Midbrain (tissue), 1 donor: Measurements from ENCODE around the gene DNAJC10.
"Not testable (repeated sequence)": the region's sequence is repeated elsewhere in the genome, so short reads cannot be mapped to it uniquely, and the experiment has no call there.

Source experiments
- DNase-seq: peaks from one replicate; lab custom pipeline; 2025; lab: John Stamatoyannopoulos, UW

DNAJC10 gene

DNA sequence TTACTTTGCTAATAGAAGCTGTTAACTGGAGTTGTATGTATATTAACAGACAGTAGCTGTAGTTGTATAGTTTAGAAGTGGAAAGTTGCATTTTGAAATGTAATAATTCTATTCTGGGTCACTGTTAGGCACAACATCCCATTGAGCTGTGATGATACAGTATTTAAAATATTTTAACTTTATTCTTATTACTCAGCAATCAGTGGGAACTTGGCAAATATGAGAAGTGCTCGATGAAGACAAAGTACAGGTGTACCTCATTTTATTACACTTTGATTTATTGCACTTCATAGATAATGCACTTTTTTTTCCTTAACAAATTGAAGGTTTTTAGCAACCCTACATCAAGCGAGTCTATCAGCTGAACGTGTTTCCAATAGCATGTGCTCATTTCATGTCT is 8.6 kb downstream of the DNAJC10 start:
- DNase-seq = no peak

DNA sequence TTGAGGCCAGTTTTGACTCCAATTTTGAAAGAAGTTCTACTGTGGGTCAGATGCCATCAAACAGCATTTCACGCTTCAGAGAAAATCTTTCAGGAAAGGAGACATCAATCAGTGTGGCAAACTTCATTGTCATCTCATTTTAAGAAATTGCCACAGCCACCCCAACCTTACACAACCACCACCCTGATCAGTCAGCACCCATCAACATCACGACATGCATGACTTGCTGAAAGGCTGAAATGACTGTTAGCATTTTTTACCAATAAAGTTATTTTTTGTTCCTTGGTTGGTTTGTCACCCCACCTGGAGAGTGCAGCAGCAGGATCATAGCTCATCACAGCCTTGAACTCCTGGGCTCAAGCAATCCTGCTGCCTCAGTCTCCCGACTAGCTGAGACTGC is 10.4 kb downstream of the DNAJC10 start:
- no peak for DNase-seq

DNA sequence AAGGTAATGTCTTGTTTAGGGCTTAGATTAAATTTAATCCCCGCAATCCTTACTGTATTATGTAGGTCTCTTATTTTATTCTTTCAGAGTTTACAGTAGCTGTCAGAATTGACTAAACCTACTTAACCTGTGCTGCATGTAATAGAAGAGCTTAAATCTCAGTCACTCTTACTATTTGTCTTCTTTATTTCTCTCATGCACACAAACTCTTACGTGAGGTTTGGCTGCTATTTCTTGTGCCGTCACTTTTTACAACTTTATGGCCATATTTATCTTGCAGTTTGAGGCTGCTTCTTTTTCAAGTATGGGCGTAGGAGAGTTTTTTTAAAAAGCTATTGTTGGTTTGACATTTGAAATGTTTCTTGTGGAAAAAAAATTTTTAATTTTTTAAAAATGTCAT is 12.0 kb downstream of the DNAJC10 start:
- DNase-seq = no peak

DNA sequence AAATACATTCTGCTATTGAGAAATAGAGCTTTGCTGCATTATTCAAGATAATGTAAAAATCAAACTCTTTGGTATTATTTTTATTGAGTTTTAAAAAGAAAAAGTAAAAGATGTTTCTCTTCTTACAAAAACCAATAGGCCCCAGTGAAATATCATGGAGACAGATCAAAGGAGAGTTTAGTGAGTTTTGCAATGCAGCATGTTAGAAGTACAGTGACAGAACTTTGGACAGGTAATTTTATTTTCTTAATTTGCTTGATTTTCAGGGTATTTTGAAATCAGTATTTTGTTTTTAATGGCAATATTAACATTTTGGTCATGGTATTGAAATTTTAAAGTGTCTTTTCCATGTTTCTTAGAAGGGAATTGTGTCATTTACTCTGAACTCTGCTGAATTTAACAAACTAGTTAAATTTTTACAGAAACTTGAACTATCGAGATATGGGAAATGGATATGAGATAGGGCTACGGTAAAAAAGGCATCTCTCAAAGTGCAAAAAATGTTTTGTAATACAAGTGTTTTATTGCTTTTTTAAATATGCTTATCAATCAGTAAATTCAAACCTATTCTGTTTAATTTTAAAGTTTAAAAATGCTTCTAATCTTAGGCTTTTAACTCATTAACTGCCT is 13.8 kb downstream of the DNAJC10 start:
- no peak for DNase-seq

DNA sequence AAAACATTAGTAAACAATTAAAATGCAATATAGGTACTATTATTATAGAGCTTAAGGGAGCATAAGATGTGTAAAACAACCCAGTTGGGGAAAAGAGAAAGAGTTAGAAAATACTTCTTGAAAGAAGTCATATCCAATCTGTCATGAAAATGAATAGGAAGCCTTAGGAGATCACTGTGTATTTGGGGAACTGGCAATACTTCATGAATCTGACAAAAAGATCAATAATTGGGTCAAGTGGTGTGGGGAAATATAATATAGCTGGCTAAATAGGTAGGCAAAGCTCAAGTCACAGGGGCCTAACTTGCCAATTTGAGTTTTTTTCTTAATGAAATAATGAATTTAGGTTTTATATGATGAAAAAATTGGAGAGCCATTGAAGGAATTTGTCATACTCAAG is 14.4 kb downstream of the DNAJC10 start:
- no peak for DNase-seq

DNA sequence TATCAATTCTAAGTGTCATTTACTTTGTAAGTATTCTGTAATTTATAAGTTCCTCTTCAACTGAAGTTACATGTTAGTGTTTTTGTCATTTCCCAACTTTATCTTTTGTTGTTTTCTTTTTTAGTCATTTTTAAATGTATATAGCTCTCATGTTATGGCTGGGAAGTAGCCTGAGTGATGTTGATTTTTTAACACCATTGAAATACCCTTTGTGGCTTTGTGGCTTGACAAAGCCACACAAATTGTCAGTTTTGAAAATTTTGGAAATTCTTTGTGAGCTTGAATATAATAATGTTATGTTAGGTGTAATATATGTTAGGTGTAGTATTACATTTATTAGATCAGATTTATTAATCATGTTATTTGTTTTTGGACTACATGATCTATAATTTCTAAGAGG is 16.7 kb downstream of the DNAJC10 start:
- DNase-seq = no peak

DNA sequence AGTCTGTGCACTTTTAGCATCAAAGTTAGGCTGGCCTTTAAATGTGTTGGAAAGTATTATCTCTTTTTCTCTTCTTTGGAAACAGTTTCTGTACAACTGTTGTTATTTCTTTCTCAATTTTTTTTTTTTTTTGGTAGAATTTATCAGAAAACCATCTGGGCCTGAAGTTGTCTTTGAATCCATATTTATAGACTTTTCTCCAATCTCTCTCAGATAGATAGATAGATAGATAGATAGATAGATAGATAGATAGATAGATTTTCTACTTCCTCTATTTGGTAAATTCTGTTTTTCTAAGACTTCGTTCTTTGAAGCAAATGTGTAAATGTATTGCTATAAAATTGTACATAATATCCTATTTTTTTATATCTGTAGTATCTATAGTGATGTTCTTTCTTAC is 17.5 kb downstream of the DNAJC10 start:
- DNase-seq = no peak

DNA sequence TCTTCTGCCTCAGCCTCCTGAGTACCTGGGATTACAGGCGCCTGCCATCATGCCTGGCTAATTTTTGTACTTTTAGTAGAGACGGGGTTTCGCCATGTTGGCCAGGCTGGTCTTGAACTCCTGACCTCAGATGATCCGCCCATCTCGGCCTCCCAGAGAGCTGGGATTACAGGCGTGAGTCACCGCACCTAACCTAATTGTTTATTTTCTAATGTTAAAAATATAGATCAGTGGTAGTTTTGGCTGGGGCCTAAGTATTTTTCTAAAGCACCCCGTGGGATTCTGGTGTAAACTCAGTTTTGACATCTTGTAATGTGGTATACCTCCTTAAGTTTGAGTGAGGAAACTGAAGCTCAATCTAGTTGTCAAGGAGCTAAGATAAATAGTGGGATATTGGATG is 20.8 kb downstream of the DNAJC10 start:
- not testable (repeated sequence) for DNase-seq

DNA sequence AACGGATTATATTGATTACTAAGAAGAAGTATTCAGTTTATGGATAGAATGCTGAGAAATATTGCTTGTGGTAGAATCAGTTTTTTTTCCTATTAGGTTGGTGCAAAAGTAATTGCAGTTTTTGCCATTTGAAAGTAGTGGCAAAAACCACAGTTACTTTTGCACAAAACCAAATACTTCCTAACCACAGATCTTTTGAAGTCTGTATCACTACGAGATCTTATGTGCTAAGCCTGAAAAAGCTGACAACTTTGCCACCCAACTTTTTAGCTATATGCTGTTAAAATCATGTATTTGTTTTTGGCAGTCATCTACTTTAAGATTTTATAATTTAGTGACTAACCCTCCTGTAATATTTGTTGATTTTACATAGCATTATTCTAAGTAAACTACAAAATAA is 24.6 kb downstream of the DNAJC10 start:
- DNase-seq = no peak

DNA sequence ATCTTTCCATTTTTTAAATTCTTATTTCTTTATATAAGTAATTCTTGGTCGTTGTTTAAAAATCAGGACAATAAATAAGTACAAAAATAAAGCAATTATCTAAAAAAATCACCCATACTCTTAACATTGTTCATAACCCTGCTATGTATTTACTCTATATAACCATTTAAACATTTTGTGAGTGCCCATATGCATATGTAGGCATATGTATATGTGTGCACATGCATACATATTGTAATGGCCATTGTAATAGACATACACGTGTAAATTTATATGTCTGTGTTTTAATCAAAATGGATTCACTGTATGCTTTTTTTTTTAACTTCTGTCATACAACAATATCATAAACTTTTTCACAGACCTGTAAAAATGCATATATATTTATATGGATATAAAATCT is 25.6 kb downstream of the DNAJC10 start:
- DNase-seq = no peak

DNA sequence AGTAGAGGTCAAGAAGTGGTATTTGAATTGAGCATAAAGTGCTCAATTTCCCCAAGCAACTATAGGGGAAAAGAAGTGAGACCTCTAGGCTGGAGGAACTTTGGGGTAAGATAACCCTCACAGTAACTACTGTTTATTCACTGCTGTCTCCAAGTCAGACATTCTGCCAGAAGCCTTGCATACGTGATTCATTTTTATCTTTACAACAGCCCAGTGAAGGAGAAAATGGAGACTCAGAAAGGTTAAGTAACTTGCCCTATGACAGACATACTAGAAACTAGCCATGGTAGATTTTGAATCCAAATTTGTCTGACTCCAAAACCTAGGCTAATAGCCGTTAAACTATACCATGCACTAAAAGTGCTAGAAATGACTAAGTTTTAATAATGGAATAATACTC is 28.4 kb downstream of the DNAJC10 start:
- no peak for DNase-seq

DNA sequence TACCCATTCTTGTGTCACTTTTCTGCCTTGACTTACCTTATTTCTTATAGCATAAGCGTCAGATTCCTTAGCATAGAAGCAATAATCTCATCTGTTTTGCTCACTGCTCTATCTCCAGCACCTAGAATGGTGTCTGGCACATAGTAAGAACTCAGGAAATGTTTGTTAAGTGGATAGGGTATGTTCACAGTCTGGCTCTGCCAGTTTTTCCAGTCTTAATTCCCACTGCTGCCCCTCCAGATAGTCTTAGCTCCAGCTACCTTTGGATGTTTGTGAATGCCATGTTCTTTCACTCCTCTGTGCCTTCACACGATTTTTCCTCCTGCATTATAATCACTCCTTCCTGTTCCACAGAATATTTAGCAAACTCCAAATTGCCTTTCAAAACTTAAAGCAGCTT is 29.0 kb downstream of the DNAJC10 start:
- no peak for DNase-seq

DNA sequence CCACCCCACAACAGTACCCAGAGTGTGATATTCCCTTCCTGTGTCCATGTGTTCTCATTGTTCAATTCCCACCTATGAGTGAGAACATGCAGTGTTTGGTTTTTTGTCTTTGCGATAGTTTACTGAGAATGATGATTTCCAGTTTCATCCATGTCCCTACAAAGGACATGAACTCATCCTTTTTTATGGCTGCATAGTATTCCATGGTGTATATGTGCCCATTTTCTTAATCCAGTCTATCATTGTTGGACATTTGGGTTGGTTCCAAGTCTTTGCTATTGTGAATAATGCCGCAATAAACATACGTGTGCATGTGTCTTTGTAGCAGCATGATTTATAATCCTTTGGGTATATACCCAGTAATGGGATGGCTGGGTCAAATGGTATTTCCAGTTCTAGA is 29.8 kb downstream of the DNAJC10 start:
- DNase-seq = not testable (repeated sequence)

DNA sequence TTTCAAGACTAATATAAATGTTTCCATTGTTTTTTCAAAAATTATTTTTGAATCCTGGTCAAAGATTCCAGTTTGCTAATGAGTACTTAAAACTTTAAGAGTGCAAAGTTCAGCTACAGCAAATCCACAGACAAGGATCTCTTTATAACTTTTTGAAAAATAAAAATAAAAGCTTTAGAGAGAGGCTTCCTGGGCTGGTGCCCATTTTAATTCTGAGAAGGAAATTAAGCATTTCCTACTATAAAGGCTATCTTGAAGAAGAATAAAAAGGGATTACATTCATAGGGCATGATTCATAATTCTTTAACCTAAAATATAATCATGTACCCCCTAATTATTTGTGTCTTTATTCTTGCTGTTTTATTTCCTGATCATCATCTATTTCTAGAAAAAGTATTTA is 38.2 kb downstream of the DNAJC10 start:
- no peak for DNase-seq

DNA sequence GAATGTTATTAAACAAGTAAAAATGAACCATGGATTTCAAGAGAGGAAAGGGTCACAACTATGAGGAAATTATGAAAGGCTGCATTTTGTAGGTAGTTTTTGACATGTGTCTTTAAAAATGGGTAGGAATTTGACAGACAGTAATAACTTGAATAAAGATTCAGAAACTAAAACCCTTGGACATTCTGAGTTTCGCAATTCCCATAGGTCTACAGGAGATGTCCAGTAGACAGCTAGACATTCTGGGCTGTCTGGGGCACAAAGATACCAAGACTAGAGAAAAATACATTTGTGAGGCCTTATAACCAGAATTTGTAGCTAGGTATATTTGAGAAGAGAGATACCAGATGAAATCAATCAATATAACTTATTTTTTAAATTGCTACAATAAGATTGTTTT is 42.3 kb downstream of the DNAJC10 start:
- no peak for DNase-seq

DNA sequence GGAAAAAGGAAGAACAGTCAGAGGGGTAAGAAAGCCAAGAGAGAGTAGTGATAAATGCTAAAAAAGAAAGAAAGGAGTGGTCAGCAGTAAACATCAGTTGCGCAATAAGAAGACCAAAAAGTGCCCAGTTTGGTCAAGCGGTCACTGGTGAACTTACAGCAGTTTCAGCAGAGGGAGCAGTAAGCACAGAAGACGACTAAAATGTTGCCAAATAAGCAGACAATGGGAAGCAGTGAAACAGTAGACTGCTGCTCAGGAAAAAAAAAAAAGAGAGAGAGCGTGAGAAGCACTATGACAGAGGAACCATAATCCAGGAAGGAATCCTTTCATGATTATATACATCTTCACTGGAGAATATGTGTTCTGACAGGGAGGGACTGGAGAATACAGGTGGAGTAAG is 45.8 kb downstream of the DNAJC10 start:
- peak; percentile 63 for DNase-seq

DNA sequence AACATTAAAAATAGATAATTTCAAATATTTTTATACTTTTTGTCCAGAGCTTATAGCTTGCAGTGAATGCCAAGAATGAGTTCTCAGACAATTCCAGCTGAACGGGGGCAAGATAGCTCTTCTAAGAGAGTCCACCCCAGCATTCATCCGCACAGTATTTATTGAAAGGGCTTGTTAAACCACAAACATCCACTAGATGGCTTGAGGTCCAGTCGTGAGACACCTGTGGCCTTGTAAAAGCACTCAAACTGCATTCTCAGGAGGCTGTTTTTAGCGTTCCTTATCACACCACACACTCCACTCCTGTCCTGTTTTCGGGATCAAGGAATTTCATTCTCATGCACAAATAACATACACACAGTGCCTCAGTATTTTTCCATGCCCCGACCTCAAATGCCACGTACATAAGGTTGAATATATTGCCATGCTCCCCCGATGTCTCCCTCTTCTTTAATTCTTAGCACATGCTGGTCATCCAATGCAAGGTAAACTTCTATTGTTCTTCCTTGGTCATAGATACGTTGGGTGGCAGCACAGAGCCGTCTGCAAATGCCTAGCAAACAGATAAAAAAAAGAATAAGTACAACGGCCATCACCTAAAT is 47.4 kb downstream of the DNAJC10 start:
- DNase-seq = no peak

DNA sequence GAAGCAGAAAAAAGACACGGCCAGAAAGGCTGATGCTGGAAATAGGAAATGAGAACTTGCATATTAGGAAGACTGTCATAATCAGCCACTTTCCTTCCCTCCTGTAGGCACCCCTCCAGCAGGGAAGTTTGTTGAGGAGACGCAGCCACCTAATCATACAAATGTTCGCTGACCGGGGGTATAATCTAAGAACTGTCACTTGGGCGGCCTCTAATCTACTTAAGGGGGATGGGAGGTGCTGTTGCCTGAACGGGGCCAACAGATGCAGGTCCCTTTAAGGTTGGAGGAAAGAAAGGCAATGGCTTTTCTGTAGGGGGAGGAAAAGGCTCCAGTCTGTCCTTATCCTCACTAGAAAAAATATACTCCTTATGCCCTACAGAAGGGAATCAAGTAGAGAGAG is 50.6 kb downstream of the DNAJC10 start:
- no peak for DNase-seq

DNA sequence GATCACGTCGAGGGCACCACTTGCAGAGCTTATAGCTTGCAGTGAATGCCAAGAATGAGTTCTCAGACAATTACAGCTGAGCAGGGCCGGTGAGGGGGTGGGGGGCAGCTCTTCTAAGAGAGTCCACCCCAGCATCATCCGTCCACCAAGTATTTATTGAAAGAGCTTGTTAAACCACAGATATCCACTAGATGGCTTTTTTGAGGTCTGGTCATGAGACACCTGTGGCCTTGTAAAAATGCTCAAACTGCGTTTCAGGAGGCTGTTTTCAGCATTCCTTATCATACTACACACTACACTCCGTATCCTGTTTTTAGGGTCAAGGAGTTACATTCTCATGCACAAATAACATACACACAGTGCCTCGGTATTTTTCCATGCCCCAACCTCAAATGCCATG is 51.5 kb downstream of the DNAJC10 start:
- DNase-seq = no peak

DNA sequence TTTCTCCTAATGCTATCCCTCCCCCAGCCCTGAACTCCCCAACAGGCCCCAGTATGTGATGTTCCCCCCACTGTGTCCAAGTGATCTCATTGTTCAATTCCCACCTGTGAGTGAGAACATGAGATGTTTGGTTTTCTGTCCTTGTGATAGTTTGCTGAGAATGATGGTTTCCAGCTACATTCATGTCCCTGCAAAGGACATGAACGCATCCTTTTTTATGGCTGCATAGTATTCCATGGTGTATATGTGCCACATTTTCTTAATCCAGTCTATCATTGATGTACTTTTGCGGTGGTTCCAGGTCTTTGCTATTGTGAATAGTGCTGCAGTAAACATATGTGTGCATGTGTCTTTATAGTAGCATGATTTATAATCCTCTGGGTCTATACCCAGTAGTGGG is 52.9 kb downstream of the DNAJC10 start:
- DNase-seq = not testable (repeated sequence)

DNA sequence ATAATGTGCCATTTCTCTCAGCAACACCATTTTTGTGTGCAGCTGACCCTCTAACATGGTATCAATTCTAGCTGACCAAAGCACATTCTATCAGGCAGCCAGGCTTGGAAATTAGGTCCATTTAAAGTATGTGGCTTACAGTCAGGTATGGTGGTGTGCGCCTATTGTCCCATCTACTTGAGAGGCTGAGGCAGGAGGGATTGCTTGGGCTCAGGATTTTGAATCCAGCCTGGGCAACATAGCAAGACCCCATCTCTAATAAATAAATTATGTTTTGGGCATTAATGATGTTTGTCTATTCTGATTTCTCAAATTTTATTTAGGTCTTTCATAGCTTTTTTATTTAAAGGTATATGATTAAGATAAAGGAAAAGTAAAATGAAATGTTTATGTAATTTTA is 63.3 kb downstream of the DNAJC10 start:
- DNase-seq = no peak

DNA sequence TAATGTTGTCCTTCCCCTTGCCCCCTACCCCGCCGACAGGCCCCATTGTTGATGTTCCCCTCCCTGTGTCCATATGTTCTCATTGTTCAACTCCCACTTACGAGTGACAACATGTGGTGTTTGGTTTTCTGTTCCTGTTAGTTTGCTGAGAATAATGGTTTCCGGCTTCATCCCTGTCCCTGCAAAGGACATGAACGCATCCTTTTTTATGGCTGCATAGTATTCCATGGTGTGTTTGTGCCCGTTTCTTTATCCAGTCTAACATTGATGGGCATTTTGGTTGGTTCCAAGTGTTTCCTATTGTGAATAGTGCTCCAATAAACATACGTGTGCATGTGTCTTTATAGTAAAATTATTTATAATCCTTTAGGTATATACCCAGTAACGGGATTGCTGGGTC is 65.0 kb downstream of the DNAJC10 start:
- not testable (repeated sequence) for DNase-seq

DNA sequence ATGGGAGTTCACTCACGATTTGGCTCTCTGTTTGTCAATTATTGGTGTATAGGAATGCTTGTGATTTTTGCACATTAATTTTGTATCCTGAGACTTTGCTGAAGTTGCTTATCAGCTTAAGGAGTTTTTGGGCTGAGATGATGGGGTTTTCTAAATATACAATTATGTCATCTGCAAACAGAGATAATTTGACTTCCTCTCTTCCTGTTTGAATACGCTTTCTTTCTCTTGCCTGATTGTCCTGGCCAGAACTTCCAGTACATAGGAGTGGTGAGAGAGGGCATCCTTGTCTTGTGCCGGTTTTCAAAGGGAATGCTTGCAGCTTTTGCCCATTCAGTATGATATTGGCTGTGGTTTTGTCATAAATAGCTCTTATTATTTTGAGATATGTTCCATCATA is 66.6 kb downstream of the DNAJC10 start:
- not testable (repeated sequence) for DNase-seq

DNA sequence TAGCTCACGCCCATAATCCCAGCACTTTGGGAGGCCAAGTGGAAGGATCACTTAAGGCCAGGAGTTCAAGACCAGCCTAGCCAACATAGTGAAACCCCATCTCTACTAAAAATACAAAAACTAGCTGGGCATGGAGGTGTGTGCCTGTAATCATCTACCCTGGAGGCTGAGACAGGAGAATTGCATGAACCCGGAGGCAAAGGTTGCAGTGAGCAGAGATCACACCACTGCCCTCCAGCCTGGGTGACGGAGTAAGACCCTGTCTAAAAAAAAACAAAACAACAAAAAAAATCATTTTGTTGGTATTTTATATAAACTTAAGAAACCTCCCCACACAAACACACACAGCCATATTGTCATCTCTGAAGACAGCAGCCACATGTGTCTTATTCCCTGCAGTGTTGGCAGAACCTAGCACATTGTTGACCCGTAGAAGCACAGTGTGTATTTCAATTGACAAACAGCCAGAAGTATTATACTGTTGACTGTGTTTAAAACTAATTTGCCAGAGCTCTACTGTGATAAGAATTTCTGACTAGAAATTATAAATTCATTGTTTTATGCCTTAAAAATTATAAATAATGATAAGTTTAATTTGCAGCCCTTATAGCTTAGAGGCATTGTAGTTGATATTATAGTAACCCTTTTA is 68.1 kb downstream of the DNAJC10 start:
- DNase-seq = no peak
